Right renal cortex interstitium (tissue), 3 donors: ENCODE data around the gene MAP1S. TPM values are rescaled to one million over a fixed set of nuclear protein-coding genes. Genes with fewer than 3 reads are reported as not detected.

Source experiments
- DNase-seq, 3 donors: peaks; one replicate each; pipeline ENCODE4 v3.0.0-alpha.2; 2013; ENCODE audit warnings: low read depth in 3 of 3, low spot score in 2 of 3
- polyA plus RNA-seq, 3 donors: library from polyadenylated mRNA; unstranded; fragments of 120-200 nt; gene quantifications; one replicate each; pipeline ENCODE4 v1.2.1, GENCODE V29; 2013; ENCODE audit not compliant: insufficient read length in 3 of 3

Gene MAP1S
- polyA plus RNA-seq, 3 donors: 25.6 to 36.1 (median 30.4) TPM

GRCh38 chr19:17688853-17689595, 30.3 kb upstream of the MAP1S start:
- DNase-seq: no peak

- no peak for DNase-seq
Observed at GRCh38 chr19:17692566-17692965, 26.7 kb upstream of the MAP1S start.

- DNase-seq: no peak
Observed at GRCh38 chr19:17695198-17695597, 24.1 kb upstream of the MAP1S start.

GRCh38 chr19:17703824-17704463, 15.3 kb upstream of the MAP1S start:
- DNase-seq: no peak

GRCh38 chr19:17706750-17707181, 12.5 kb upstream of the MAP1S start:
- DNase-seq: no peak

- DNase-seq: no peak
Observed at GRCh38 chr19:17711851-17712250, 7.4 kb upstream of the MAP1S start.

GRCh38 chr19:17716309-17716929, 2.9 kb upstream of the MAP1S start:
- DNase-seq: no peak

- no peak for DNase-seq
Observed at GRCh38 chr19:17718550-17718946, 732 bp upstream of the MAP1S start.

GRCh38 chr19:17719730-17720400, 585 bp downstream of the MAP1S start:
- no peak for DNase-seq

- DNase-seq: no peak
Observed at GRCh38 chr19:17720440-17720839, 1.2 kb downstream of the MAP1S start.

- DNase-seq: no peak
Observed at GRCh38 chr19:17721111-17721628, 1.9 kb downstream of the MAP1S start.

- no peak for DNase-seq
Observed at GRCh38 chr19:17721821-17722220, 2.5 kb downstream of the MAP1S start.

GRCh38 chr19:17722655-17723240, 3.5 kb downstream of the MAP1S start:
- DNase-seq: no peak

GRCh38 chr19:17724655-17725054, 5.4 kb downstream of the MAP1S start:
- no peak for DNase-seq

GRCh38 chr19:17725422-17726078, 6.3 kb downstream of the MAP1S start:
- DNase-seq: no peak

- no peak for DNase-seq
Observed at GRCh38 chr19:17726136-17726741, 7.0 kb downstream of the MAP1S start.

- DNase-seq: no peak
Observed at GRCh38 chr19:17726964-17727773, 7.9 kb downstream of the MAP1S start.

- no peak for DNase-seq
Observed at GRCh38 chr19:17727843-17728242, 8.6 kb downstream of the MAP1S start.

- DNase-seq: no peak
Observed at GRCh38 chr19:17733127-17733526, 13.8 kb downstream of the MAP1S start.
